Ammon's horn (tissue), 1 donor: Measurements from ENCODE around the gene ITPKC.
A peak's percentile ranks its signal among the peaks of the same experiment; 100 is the strongest.
"Not testable (repeated sequence)": the region's sequence is repeated elsewhere in the genome, so short reads cannot be mapped to it uniquely, and the experiment has no call there.

Experiments used
- DNase-seq: peaks from one replicate; pipeline ENCODE4 v3.0.0-alpha.2; 2016; ENCODE audit warnings: low spot score

ITPKC gene

DNA sequence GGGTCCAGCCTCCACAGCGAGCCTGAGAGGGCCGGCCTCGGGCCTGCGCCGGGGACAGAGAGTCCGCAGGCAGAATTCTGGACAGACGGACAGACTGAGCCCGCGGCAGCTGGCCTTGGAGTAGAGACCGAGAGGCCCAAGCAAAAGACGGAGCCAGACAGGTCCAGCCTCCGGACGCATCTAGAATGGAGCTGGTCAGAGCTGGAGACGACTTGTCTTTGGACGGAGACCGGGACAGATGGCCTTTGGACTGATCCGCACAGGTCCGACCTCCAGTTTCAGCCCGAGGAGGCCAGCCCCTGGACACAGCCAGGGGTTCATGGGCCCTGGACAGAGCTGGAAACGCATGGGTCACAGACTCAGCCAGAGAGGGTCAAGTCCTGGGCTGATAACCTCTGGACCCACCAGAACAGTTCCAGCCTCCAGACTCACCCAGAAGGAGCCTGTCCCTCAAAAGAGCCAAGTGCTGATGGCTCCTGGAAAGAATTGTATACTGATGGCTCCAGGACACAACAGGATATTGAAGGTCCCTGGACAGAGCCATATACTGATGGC is 490 bp downstream of the ITPKC start:
- DNase-seq: peak; percentile 13

DNA sequence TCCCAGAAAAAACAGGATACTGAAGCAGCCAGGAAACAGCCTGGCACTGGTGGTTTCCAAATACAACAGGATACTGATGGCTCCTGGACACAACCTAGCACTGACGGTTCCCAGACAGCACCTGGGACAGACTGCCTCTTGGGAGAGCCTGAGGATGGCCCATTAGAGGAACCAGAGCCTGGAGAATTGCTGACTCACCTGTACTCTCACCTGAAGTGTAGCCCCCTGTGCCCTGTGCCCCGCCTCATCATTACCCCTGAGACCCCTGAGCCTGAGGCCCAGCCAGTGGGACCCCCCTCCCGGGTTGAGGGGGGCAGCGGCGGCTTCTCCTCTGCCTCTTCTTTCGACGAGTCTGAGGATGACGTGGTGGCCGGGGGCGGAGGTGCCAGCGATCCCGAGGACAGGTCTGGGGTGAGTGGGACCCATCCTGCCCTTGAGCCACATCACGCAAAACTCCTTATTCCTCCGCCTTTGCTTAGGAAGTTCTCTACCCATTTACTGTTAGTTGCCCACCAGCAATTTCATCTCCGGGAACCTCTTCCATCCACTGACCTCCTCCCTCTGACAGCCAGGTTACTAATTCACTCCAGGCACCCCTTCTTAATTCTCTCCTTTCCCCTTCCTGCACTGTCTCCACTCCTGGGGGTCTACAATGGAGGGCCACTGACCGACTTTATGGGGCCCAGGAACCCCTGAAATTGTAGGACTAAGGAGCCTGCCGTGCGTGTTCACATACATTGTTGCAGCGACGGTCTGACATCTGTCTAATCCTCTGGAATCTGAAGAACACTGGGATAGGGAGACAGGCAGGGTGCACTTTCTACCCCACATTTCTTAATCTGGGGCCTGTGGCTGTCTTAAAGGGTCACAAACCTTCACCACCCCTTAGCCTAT is 1.2 kb downstream of the ITPKC start:
- DNase-seq: no peak

GRCh38 chr19:40718774-40719391 is 2.0 kb downstream of the ITPKC start:
- no peak for DNase-seq

- no peak for DNase-seq
These were observed 2.5 kb downstream of the ITPKC start for GRCh38 chr19:40719414-40719894.

GRCh38 chr19:40721140-40721486 is 4.2 kb downstream of the ITPKC start:
- no peak for DNase-seq

DNA sequence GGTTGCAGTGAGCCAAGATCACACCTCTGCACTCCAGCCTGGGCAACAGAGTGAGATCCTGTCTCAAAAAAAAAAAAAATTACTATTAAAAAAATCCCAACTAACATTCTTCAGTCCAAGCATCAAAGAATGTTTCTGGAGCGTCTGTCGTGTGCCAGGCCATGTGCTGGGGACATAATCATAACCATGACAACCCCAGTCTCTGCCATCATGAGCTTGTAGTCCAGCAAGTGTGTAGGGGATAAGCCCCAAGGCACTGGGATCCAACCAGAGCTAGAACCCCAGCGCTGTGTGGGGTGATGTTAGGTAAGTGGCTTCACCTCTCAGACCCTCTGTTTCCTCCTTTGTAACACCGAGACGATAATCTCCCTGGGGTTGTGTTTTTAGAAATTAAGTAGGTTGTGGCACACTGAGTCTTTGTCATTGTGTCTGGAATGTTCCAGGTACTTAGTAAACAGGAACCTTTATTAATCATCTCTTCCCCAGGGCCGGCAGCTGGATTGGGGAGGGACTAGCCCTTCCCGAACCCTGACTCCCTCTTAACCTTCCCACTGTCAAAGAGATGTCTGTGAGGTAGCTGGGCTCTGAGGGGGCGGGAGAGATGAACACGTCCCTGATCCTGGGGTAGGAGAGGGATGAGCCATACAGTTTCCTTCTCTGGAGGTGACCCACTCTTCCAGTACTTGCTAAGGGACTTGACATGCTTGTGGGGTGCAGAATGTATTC is 5.2 kb downstream of the ITPKC start:
- no peak for DNase-seq

DNA sequence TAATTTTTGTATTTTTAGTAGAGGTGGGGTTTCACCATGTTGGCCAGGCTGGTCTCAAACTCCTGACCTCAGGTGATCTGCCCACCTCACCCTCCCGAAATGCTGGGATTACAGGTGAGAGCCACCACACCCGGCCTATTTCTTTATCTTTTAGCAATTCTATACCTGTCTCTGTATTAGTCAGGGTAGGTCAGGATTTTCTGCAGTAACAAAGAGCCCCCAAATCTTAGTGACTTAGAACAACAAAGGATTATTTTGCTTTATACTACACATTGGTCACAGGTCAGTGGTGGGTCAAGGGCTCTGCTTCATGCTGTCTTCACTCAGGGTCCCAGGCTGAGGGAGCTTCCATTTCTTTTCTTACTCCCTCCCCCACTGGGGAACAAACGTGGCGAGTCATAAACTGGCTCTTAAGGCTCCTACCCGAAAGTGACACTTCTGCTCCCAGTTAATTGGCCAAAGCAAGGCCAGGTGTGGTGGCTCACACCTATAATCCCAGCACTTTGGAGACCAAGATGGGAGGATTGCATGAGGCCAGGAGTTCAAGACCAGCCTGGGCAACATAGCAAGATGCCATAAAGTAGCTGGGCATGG is 6.8 kb downstream of the ITPKC start:
- DNase-seq: no peak

DNA sequence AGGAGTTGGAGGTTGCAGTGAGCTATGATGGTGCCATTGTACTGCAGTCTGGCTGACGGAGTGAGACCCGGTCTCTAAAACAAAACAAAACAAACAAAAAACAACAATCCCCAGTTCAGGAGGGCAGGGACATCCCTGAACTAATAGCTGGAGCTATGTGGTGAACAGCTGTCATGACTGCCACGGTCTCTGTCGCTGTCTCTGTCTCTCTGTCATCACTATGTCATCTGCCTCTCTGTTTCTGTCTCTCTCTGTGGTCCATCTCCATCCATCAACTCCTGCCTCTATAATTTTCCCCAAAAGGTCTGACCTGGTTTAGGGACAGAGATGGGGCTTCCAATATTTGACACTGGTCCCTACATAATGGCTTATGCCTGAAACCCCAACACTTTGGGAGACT is 7.4 kb downstream of the ITPKC start:
- DNase-seq: no peak

DNA sequence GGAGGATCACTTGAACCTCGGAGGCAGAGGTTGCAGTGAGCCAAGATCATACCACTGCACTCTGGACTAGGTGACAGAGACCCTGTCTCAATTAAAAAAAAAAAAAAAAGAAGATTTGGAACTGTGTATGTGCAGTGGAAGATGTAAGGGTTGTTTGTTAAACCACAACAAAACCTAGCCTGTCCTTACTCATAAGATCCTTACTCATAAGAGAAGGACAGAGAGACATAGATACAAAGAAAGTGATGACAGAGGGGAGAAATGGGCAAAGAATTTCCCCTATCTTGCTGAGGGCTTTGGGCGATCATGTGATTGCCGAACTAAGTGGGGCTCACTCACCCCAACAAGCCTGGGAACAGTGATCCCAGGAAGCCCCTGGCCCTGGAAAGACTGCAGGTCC is 7.9 kb downstream of the ITPKC start:
- no peak for DNase-seq

GRCh38 chr19:40726279-40726678 is 9.4 kb downstream of the ITPKC start:
- no peak for DNase-seq

- not testable (repeated sequence) for DNase-seq
These were observed 13.2 kb downstream of the ITPKC start for GRCh38 chr19:40730065-40730464.

DNA sequence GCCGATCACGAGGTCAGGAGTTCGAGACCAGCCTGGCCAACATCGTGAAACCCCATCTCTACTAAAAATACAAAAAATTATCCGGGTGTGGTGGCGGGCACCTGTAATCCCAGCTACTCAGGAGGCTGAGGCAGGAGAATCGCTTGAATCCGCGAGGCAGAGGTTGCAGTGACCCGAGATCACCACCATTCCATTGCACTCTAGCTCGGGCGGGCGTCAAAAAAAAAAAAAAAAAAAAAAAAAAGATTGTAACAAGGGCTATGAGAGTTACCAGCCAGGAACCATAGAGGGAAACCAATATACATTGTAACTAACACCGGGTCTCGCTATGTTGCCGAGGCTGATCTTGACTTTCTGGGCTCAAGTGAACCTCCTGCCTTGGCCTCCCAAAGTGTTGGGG is 15.4 kb downstream of the ITPKC start:
- not testable (repeated sequence) for DNase-seq

GRCh38 chr19:40733149-40733548 is 16.2 kb downstream of the ITPKC start:
- no peak for DNase-seq

DNA sequence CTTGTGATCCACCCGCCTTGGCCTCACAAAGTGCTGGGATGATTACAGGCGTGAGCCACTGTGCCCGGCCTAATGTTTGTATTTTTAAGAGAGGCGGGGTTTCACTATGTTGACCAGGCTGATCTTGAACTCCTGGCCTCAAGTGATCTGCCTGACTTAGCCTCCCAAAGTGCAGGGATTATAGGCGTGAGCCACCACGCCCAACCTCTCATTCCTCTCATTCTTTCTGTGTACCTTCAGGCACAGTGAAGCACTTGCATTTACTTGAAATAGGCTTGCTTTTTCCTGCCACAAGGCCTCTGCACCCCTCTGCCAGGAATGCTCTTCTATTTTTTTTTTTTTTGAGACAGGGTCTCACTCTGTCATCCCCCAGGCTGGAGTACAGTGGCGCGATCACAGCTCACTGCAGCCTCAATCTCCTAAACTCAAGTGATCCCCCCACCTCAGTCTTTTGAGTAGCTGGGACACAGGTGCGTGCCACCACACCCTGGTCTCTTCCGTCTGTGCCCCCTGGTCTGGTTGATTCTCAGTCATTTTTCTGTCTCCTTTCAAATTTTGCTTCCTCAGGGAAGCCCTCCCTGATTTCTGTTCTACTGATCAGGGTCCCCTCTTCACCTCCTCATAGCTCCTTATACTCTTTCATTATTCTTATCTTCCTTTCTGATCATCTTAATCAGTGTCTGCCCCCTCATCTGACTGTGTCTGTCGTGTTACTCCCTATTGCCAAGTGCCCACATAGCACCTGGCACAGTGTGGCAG is 18.3 kb downstream of the ITPKC start:
- no peak for DNase-seq

- DNase-seq: no peak
These were observed 19.7 kb downstream of the ITPKC start for GRCh38 chr19:40736661-40737060.

DNA sequence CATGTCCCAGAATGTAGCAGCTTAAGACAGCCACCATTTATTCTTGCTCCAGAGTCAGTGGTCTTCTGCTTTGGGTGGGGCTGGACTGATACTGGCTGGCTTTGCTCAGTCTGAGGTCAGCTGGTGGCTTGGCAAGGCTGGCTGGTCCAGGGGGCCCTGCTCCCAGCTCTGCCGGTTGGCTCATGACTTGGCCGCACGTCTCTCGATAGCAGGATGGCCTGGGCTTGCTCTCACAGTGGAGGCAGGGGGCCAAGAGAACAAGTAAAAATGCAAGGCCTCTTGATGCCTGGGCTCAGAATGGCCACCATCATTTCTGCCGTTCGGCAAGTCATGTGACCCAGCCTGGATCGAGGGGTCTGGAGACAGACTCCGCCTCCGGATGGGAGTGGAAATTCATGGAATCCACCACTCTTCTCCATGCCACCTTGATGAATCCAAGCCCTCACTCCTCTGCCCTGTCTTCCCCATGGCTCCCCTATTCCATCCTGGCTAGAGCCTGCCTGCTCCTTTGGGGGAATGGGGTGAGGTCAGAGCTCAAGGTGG is 20.3 kb downstream of the ITPKC start:
- DNase-seq: no peak

DNA sequence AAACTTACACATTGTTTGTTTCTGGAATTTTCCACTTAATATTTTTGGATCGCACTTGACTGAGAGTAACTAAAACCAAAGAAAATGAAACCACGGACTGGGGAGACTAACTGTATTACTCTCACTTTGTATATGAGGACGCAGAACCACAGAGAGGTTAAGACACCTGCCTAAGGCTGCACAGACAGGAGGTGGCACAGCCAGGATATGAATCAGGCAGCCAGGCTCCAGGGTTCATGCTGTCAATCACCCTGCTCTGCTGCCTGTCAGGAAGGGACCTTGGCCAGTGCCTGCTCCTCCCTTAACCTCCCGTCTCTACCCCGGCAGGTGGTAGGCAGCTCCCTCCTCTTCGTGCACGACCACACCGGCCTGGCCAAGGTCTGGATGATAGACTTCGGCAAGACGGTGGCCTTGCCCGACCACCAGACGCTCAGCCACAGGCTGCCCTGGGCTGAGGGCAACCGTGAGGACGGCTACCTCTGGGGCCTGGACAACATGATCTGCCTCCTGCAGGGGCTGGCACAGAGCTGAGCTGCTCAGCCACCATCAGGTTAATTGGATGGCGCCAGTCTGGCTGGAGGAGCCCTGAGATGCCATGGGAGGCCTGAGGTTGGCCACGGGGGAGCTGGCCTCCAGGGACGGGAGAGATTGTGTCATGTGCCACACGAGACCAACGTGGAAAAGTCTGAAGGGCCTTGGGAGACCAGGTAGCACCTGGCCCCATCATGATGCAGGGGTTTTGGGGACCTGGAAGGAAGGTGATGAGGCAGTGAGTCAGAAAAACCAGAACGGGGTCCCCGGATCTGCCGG is 22.3 kb downstream of the ITPKC start:
- no peak for DNase-seq

DNA sequence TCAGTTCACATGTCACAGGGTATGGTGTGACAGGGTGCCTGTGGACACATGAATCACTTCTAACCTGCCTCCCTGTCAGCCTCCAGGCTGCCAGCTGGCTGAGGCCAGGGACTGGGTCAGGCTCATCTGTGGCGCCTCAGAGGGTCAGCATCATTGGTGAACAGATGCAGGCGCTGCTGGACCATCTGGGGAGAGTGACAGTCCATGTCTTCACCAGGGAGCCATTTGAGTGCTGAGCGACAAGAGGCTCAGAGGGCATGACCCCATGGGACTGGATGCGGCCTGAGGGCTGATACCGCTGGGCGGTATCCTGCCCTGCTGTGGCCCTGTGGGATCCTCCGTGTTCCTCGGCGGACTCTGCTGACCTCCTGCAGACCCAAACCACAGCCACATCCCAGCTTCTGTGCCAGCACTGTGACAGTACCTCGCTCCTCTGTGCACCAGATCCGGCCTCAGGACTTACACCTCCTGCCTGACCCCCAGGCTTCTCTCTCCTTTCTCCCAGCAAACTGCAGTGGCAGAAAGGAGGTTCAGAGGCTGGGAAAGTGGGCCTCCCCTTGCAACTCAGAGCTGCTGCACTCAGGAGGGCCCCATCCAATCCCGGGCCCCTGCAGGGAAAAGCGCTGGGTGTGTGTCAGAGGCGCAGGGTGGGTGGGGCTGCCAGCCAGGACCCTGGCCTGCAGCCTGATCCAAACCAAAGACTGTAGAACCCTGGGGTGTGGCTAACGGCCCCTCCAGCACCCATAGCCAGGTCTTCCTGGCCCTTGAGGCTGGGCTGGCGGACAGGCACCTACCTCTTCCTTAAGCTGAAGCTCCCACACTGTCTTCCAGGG is 23.2 kb downstream of the ITPKC start:
- DNase-seq: no peak

DNA sequence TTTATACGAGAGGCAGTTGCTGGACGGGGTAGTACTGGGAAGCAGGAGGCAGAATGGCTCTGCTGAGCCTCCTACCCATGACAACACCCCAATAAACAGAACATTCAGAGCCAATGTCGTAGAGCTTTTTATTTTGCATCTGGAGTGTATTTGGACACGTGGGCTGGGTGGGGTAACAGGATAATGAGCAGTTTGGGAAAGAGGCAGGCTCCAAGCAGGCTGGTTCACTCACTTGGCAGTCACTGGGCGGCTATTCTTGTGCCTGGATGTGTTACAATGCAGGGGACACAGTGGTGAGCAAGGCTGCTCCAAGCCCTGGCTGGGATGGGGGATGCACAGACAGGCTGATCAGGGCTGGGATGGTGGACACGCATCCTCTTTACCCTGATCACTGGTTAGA is 23.8 kb downstream of the ITPKC start:
- DNase-seq: peak; percentile 87
